SIG-M5 (cell line): Measurements from ENCODE around the gene ARID1A.

Source experiments
- DNase-seq: peaks from one replicate; lab custom pipeline; 2025; lab: John Stamatoyannopoulos, UW

Gene ARID1A

GRCh38 chr1:26761217-26761616, 65.4 kb downstream of the ARID1A start:
- DNase-seq = no peak

- no peak for DNase-seq
These were observed 71.9 kb downstream of the ARID1A start for GRCh38 chr1:26767714-26768113.

GRCh38 chr1:26768755-26769154, 72.9 kb downstream of the ARID1A start:
- no peak for DNase-seq

GRCh38 chr1:26771285-26771642, 75.4 kb downstream of the ARID1A start:
- DNase-seq = no peak

- no peak for DNase-seq
These were observed 76.0 kb downstream of the ARID1A start for GRCh38 chr1:26771643-26772321.

GRCh38 chr1:26772687-26773086, 76.9 kb downstream of the ARID1A start:
- DNase-seq = no peak

- DNase-seq = no peak
These were observed 78.6 kb downstream of the ARID1A start for GRCh38 chr1:26774462-26774861.

GRCh38 chr1:26775666-26776065, 79.9 kb downstream of the ARID1A start:
- DNase-seq = no peak

GRCh38 chr1:26779098-26779668, 83.4 kb downstream of the ARID1A start:
- no peak for DNase-seq

GRCh38 chr1:26780344-26780957, 84.6 kb downstream of the ARID1A start:
- no peak for DNase-seq

GRCh38 chr1:26781206-26781825, 85.5 kb downstream of the ARID1A start:
- no peak for DNase-seq

GRCh38 chr1:26782521-26783212, 86.9 kb downstream of the ARID1A start:
- DNase-seq = no peak

GRCh38 chr1:26783646-26784022, 87.8 kb downstream of the ARID1A start:
- DNase-seq = no peak

- no peak for DNase-seq
These were observed 88.4 kb downstream of the ARID1A start for GRCh38 chr1:26784023-26784871.

GRCh38 chr1:26784886-26785285, 89.1 kb downstream of the ARID1A start:
- DNase-seq = no peak

- no peak for DNase-seq
These were observed 90.0 kb downstream of the ARID1A start for GRCh38 chr1:26785611-26786436.

- DNase-seq = no peak
These were observed 90.9 kb downstream of the ARID1A start for GRCh38 chr1:26786437-26787380.

GRCh38 chr1:26787381-26787705, 91.5 kb downstream of the ARID1A start:
- DNase-seq = no peak

GRCh38 chr1:26787706-26788514, 92.1 kb downstream of the ARID1A start, which contains the start of gene PIGV:
Gene PIGV (plus strand): TSS chr1:26787950. CDS start chr1:26790816, 2,866 bp downstream.
- no peak for DNase-seq
